ENCODE measurements around the gene FBXO7.

DNA sequence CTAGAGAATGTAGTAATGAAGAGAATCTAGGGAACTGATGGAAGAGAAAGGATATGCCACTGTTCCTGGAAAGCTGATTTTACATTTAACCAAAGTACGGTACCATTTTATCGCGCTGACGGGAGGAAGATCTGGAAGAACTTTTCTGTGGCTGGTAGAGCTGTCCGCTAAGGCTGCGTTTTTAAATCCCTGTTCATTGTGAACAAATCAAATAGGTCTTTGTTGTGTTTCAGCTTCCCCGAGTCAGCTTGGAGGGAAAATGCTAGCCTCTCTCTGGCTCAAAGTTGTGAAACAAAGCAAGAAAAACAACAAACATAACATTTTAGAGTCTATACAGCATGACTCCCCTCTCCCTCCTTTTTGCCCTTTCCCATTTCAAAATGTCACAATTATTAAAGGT is 34.4 kb downstream of the FBXO7 start:
- TF ChIP-seq, protein P1, sequence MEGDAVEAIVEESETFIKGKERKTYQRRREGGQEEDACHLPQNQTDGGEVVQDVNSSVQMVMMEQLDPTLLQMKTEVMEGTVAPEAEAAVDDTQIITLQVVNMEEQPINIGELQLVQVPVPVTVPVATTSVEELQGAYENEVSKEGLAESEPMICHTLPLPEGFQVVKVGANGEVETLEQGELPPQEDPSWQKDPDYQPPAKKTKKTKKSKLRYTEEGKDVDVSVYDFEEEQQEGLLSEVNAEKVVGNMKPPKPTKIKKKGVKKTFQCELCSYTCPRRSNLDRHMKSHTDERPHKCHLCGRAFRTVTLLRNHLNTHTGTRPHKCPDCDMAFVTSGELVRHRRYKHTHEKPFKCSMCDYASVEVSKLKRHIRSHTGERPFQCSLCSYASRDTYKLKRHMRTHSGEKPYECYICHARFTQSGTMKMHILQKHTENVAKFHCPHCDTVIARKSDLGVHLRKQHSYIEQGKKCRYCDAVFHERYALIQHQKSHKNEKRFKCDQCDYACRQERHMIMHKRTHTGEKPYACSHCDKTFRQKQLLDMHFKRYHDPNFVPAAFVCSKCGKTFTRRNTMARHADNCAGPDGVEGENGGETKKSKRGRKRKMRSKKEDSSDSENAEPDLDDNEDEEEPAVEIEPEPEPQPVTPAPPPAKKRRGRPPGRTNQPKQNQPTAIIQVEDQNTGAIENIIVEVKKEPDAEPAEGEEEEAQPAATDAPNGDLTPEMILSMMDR (conservative IDR thresholded peaks at IDR 0.05; ENCODE audit: low read depth in 2 of 2): no peak
- TF ChIP-seq POLR2AphosphoS5 (IDR thresholded peaks at IDR 0.05; ENCODE audit: low read depth) (no peak), EZH2 (IDR thresholded peaks at IDR 0.05; ENCODE audit: low read depth, unreplicated experiment) (no peak), NANOG (IDR thresholded peaks at IDR 0.05; ENCODE audit: borderline replicate concordance) (no peak), EZH2phosphoT487 (IDR thresholded peaks at IDR 0.05; ENCODE audit: unreplicated experiment) (no peak), CREB1 (CRISPR knock-in tag; IDR thresholded peaks at IDR 0.05; ENCODE audit: low read depth) (no peak), JUNB (IDR thresholded peaks at IDR 0.05; ENCODE audit: unreplicated experiment) (no peak), ZNF331 (CRISPR knock-in tag; IDR thresholded peaks at IDR 0.05; ENCODE audit: low read depth) (no peak), ZNF114 (CRISPR knock-in tag; IDR thresholded peaks at IDR 0.05) (no peak), STAT1 (IDR thresholded peaks at IDR 0.05; ENCODE audit: unreplicated experiment) (no peak)
- TF ChIP-seq, protein P2, sequence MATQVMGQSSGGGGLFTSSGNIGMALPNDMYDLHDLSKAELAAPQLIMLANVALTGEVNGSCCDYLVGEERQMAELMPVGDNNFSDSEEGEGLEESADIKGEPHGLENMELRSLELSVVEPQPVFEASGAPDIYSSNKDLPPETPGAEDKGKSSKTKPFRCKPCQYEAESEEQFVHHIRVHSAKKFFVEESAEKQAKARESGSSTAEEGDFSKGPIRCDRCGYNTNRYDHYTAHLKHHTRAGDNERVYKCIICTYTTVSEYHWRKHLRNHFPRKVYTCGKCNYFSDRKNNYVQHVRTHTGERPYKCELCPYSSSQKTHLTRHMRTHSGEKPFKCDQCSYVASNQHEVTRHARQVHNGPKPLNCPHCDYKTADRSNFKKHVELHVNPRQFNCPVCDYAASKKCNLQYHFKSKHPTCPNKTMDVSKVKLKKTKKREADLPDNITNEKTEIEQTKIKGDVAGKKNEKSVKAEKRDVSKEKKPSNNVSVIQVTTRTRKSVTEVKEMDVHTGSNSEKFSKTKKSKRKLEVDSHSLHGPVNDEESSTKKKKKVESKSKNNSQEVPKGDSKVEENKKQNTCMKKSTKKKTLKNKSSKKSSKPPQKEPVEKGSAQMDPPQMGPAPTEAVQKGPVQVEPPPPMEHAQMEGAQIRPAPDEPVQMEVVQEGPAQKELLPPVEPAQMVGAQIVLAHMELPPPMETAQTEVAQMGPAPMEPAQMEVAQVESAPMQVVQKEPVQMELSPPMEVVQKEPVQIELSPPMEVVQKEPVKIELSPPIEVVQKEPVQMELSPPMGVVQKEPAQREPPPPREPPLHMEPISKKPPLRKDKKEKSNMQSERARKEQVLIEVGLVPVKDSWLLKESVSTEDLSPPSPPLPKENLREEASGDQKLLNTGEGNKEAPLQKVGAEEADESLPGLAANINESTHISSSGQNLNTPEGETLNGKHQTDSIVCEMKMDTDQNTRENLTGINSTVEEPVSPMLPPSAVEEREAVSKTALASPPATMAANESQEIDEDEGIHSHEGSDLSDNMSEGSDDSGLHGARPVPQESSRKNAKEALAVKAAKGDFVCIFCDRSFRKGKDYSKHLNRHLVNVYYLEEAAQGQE (IDR thresholded peaks at IDR 0.05; ENCODE audit: unreplicated experiment): no peak
- TF ChIP-seq, protein P3, sequence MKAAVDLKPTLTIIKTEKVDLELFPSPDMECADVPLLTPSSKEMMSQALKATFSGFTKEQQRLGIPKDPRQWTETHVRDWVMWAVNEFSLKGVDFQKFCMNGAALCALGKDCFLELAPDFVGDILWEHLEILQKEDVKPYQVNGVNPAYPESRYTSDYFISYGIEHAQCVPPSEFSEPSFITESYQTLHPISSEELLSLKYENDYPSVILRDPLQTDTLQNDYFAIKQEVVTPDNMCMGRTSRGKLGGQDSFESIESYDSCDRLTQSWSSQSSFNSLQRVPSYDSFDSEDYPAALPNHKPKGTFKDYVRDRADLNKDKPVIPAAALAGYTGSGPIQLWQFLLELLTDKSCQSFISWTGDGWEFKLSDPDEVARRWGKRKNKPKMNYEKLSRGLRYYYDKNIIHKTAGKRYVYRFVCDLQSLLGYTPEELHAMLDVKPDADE (IDR thresholded peaks at IDR 0.05): no peak
- TF ChIP-seq, protein P4, sequence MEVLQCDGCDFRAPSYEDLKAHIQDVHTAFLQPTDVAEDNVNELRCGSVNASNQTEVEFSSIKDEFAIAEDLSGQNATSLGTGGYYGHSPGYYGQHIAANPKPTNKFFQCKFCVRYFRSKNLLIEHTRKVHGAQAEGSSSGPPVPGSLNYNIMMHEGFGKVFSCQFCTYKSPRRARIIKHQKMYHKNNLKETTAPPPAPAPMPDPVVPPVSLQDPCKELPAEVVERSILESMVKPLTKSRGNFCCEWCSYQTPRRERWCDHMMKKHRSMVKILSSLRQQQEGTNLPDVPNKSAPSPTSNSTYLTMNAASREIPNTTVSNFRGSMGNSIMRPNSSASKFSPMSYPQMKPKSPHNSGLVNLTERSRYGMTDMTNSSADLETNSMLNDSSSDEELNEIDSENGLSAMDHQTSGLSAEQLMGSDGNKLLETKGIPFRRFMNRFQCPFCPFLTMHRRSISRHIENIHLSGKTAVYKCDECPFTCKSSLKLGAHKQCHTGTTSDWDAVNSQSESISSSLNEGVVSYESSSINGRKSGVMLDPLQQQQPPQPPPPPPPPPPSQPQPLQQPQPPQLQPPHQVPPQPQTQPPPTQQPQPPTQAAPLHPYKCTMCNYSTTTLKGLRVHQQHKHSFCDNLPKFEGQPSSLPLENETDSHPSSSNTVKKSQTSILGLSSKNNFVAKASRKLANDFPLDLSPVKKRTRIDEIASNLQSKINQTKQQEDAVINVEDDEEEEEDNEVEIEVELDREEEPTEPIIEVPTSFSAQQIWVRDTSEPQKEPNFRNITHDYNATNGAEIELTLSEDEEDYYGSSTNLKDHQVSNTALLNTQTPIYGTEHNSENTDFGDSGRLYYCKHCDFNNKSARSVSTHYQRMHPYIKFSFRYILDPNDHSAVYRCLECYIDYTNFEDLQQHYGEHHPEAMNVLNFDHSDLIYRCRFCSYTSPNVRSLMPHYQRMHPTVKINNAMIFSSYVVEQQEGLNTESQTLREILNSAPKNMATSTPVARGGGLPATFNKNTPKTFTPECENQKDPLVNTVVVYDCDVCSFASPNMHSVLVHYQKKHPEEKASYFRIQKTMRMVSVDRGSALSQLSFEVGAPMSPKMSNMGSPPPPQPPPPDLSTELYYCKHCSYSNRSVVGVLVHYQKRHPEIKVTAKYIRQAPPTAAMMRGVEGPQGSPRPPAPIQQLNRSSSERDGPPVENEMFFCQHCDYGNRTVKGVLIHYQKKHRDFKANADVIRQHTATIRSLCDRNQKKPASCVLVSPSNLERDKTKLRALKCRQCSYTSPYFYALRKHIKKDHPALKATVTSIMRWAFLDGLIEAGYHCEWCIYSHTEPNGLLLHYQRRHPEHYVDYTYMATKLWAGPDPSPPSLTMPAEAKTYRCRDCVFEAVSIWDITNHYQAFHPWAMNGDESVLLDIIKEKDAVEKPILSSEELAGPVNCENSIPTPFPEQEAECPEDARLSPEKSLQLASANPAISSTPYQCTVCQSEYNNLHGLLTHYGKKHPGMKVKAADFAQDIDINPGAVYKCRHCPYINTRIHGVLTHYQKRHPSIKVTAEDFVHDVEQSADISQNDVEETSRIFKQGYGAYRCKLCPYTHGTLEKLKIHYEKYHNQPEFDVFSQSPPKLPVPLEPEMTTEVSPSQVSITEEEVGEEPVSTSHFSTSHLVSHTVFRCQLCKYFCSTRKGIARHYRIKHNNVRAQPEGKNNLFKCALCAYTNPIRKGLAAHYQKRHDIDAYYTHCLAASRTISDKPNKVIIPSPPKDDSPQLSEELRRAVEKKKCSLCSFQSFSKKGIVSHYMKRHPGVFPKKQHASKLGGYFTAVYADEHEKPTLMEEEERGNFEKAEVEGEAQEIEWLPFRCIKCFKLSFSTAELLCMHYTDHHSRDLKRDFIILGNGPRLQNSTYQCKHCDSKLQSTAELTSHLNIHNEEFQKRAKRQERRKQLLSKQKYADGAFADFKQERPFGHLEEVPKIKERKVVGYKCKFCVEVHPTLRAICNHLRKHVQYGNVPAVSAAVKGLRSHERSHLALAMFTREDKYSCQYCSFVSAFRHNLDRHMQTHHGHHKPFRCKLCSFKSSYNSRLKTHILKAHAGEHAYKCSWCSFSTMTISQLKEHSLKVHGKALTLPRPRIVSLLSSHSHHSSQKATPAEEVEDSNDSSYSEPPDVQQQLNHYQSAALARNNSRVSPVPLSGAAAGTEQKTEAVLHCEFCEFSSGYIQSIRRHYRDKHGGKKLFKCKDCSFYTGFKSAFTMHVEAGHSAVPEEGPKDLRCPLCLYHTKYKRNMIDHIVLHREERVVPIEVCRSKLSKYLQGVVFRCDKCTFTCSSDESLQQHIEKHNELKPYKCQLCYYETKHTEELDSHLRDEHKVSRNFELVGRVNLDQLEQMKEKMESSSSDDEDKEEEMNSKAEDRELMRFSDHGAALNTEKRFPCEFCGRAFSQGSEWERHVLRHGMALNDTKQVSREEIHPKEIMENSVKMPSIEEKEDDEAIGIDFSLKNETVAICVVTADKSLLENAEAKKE (CRISPR knock-in tag; IDR thresholded peaks at IDR 0.05): no peak
